GOT3 (cell line): ENCODE results near the gene SLC35B3.
"Not testable (repeated sequence)": the region's sequence is repeated elsewhere in the genome, so short reads cannot be mapped to it uniquely, and the experiment has no call there.

Experiments used
- DNase-seq: peaks from one replicate; lab custom pipeline; 2025; ENCODE audit warnings: mixed read lengths; lab: John Stamatoyannopoulos, UW

SLC35B3 gene

DNA sequence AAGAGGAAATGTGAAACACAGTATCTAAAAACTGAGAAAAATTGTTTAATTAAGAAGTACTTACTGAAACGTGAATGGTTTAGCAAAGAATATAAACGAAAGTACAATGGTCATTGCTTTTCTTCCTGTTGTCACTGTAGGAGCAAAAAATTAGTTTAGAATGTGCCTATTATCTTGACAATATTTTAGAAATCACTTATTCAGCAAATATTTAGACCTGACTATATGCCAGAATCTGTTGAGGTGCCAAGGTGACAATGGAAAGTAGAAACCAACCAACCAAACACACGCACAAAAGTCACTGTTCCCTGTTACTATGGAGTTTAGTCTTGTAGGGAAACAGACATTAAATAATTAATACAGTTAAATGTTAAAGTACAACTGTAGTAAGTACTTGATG, 20.5 kb downstream of the SLC35B3 start:
- no peak for DNase-seq

DNA sequence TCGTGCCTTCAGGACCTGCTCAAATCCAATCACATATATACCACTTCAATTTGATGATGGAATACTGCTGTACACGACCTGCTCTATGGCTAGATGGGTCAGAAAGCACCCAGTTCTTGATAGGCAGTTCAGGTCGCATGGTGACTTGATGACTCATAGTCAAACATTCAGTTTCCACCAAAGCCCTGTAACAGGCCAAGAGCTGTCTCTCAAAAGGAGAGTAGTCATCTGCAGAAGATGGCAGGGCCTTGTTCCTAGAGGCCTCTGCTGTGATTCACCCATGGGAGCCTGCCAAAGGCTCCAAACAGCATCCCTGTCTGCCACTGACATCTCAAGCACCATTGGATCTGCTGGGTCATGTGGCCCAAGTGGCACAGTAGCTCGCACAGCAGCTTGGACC, 29.4 kb downstream of the SLC35B3 start:
- not testable (repeated sequence) for DNase-seq

DNA sequence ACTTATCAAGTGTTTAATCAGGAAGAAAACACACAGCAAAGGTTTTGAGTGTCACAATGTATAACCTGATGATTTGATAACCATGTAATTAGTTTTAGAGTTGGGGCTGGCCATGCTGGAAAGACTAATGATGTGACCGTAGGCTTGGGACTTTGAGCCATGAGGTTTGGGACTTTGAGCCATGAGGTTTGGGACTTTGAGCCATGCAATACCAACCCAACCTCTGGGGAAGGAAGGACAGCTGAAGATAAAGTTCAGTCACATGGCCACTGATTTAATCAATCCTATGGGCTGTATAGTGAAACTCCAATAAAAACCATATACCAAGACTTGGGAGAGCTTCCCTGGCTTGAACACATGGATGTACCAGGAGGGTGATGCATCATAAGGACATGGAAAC, 32.8 kb downstream of the SLC35B3 start:
- no peak for DNase-seq

DNA sequence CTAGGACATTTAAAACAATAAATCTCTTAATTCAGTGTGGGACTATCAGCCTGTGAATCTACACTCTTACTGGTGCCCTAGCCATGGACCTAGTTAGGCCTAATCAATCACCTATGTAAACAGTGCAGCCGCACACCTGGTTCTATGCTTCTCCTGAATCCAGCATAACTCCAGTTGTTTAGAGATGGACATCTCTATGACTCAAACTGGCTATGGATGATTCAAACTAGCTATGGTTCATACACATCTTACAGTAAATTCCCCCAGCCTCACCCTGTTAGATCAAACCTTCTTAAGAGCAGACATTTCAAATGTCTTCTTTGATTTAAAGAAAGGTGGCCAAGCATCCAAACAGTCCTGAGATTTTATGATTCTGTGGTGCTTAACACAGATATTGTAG, 34.7 kb downstream of the SLC35B3 start:
- no peak for DNase-seq

DNA sequence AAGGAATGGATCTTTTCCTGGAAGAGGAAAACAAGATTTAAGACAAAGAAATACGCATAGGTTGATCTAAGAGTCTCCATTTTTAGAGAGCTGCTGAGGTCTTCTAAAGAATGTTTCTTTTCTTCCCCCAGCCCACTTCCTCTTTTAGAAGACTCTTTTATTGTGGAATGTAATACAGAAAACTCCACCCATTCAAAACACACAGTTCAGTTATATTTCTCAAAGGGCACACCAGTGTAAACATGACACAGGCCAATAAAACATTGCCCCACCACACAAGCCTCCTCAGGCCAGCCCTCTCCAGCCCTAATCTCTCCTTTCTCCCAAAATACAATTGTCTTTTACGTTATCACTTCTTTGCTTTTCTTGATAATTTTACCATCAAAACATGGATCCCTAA, 42.8 kb downstream of the SLC35B3 start:
- DNase-seq, result no peak

DNA sequence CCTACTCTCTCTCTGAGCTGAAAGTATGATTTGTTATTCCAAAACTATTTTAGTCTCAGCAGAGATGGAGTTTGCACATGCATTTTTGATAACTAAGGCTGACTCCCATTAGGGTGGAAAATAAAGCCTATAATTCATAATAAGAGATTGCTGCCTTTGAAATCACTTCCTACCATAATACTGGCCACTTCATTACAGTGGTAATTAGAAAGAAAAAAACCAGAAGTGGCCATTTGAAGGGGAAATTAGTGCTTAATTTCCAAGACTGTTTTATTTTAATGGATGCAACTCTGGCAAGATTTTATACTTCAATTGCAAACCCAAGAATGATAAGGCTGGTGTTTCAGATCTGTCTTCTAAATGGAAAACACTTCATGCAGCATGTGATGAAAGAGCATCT, 43.4 kb downstream of the SLC35B3 start:
- no peak for DNase-seq

DNA sequence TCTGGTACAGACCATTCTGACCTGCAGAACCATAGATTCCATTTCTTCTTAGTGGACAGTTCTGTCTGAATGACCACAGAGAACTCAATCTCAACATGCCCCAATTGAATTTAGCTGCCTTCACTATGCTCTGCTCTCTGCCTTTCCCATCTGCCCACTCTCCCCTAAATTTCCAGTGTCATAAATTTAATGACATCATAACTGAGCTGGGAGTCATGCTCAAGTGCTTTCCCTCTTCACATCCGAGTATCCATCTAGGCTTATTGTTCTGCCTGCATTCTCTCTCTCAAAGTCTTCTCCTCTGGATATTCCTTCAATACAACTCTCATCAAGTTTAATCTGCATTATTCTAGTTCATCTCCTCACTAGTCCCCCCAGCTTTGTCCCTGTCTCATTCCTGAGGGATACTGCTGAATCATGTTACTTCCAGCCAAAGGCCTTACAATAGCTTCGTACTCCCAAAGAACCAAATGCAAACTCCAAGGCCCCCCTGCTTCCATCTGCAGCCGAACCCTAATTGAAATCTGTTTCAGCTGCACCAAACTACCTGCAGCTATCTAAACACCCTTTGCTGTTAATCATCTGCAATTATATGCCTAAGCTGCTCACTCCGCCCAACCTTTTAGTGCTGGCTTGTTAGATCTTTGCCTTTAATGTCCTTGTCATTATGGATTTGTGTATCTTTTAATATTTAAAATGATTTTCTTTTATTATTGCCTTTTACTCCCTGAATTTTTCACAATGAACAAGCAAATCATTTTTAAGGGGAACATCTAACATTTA, 46.1 kb downstream of the SLC35B3 start:
- DNase-seq, result no peak

DNA sequence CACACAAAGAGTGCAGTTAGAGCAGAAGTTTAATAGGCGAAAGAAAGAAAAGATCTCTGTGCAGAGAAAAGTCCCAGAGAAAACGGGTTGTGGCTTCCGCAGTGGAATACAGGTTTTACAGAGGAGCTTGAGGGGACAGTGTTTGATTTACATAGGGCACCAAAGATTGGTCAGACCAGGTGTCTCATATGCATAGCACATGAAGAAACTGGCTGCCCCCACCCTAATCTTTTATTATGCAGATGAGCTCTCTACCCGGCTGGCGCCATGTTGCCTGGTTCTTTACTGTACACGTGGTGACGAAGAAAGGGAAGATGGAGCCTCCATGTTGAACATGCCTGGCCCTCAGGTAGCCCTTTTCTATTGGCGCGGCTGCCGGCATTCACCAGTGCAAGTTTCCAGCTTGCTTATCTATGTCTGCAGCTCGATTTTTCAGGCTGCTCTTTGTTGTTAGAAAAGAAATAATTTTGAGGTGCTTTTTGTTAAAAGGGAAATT, 47.4 kb downstream of the SLC35B3 start:
- DNase-seq, result no peak

DNA sequence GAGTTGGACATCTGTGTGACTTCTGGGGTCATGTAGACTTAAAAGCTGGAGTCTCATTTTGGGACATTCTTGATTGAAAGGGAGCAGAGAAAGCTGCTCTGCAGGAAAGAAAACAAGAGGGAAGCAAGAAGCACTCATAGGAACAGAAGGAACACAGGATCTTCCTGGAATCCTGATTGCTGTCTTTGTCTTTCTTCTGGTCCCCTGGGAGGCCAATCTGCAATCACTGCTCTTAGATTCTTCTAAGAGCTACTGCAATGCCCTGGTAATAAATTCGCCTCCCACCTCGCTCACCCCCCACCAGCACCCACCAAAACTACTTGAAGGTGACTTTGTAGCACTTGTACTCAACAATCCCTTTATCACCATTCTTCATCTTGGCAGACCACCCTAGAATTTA, 51.8 kb downstream of the SLC35B3 start:
- DNase-seq, result no peak

DNA sequence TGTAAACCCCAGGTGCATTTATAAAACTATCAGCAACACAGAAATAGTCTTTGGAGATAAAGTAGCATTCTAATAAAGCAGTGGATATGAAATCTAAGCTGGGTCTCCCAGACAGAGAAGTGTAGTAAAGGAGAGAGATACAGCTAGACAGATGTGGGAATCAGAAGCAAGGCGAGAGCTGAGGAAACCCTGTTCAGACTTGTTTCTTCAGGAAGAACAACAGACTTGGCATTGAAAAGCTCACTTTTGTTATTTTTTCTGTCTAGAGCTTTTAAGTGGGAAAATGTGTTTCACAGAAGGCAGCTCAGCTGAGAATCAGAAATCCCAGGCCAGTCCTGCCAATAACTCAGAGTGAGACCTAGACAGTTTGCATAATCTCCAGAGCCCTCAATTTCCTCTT, 52.9 kb downstream of the SLC35B3 start:
- no peak for DNase-seq

DNA sequence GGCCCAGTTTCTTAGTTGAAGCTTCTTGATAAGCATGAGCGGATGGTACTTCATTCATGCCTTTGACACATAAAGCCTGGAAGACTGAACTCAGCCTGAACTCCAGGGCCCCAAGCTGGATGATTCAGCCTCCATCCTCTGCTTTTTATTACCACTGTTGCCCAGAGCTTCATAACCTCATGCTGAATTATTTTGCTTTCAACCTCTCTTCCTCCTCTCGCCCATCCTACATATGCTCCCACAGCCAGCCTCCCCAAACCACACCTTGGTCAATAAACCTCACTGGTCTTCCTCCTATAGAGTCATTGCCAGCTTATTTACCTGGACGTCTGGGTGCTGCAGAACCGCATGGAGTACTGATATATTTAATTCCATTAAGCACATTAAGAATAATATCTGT, 59.4 kb downstream of the SLC35B3 start:
- DNase-seq, result no peak
